GM23338 (cell line): ENCODE measurements around the gene LSM11.

Experiments used
- CREB1 ChIP-seq: fragments of 250-450 bp; sonication (Bioruptor Pico); IDR thresholded peaks from 2 replicates; pipeline ENCODE4 v1.5.0; 2020; ENCODE audit warnings: low read depth, mild to moderate bottlenecking, moderate library complexity
- EZH2 ChIP-seq: fragments of 200-600 bp; sonication (generic); IDR thresholded peaks from one replicate; pipeline ENCODE4 v1.8.0; 2017; ENCODE audit warnings: antibody characterized with exemption, mild to moderate bottlenecking, low read depth; ENCODE audit not compliant: unreplicated experiment
- EZH2phosphoT487 ChIP-seq: fragments of 200-600 bp; sonication (generic); IDR thresholded peaks from one replicate; pipeline ENCODE4 v1.8.1; 2018; ENCODE audit warnings: antibody characterized with exemption; ENCODE audit not compliant: unreplicated experiment
- JUNB ChIP-seq: IDR thresholded peaks from one replicate; pipeline ENCODE4 v1.6.1; 2016; ENCODE audit warnings: antibody characterized with exemption; ENCODE audit not compliant: unreplicated experiment
- NANOG ChIP-seq: IDR thresholded peaks from 2 replicates; pipeline ENCODE4 v1.6.1; 2016; ENCODE audit warnings: antibody characterized with exemption, borderline replicate concordance
- POLR2AphosphoS5 ChIP-seq: IDR thresholded peaks from 2 replicates; pipeline ENCODE4 v1.6.1; 2016; ENCODE audit warnings: antibody characterized with exemption, low read depth
- STAT1 ChIP-seq: IDR thresholded peaks from one replicate; pipeline ENCODE4 v1.6.1; 2016; ENCODE audit warnings: antibody characterized with exemption; ENCODE audit not compliant: unreplicated experiment
- ZNF114 ChIP-seq: fragments of 250-450 bp; sonication (Bioruptor Pico); IDR thresholded peaks from 2 replicates; pipeline ENCODE4 v1.5.0; 2020; ENCODE audit warnings: mild to moderate bottlenecking, moderate library complexity
- TF ChIP-seq, protein P1 (sequence below), 2 experiments: fragments of 200-600 bp in 1 of 2; sonication (generic) in 1 of 2; conservative IDR thresholded peaks; 2 replicates each; pipeline versions ENCODE4 v1.5.1 to v1.6.1; 2016 to 2017; ENCODE audit warnings: antibody characterized with exemption in 2 of 2, low read depth in 2 of 2, mild to moderate bottlenecking in 2 of 2, moderate library complexity in 1 of 2
- TF ChIP-seq, protein P2 (sequence below): IDR thresholded peaks from one replicate; pipeline ENCODE4 v1.6.1; 2018; ENCODE audit warnings: antibody characterized with exemption; ENCODE audit not compliant: unreplicated experiment
- TF ChIP-seq, protein P3 (sequence below): IDR thresholded peaks from 2 replicates; pipeline ENCODE4 v1.6.1; 2016; ENCODE audit warnings: antibody characterized with exemption

DNA sequence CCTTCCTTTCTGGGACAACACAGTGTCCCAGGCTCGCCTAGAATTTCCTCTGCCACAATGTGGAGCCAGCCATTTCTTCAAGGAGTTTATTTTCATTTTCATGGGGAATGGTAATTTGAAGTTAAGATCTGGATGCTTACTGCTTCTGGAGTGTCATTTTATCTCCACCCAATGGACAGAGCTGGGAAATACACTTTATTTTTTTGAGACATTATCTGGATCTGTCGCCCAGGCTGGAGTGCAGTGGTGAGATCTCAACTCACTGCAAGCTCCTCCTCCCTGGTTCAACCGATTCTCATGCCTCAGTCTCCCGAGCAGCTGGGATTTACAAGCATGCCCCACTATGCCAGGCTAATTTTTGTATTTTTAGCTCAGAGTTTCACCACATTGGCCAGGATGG, 25.0 kb upstream of the LSM11 start:
- no peak for TF ChIP-seq POLR2AphosphoS5
- TF ChIP-seq, protein P1, sequence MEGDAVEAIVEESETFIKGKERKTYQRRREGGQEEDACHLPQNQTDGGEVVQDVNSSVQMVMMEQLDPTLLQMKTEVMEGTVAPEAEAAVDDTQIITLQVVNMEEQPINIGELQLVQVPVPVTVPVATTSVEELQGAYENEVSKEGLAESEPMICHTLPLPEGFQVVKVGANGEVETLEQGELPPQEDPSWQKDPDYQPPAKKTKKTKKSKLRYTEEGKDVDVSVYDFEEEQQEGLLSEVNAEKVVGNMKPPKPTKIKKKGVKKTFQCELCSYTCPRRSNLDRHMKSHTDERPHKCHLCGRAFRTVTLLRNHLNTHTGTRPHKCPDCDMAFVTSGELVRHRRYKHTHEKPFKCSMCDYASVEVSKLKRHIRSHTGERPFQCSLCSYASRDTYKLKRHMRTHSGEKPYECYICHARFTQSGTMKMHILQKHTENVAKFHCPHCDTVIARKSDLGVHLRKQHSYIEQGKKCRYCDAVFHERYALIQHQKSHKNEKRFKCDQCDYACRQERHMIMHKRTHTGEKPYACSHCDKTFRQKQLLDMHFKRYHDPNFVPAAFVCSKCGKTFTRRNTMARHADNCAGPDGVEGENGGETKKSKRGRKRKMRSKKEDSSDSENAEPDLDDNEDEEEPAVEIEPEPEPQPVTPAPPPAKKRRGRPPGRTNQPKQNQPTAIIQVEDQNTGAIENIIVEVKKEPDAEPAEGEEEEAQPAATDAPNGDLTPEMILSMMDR (conservative IDR thresholded peaks at IDR 0.05; ENCODE audit: low read depth in 2 of 2): peak; percentile 41 to 57; a peak in 3 of 4 replicates
- TF ChIP-seq, protein P2, sequence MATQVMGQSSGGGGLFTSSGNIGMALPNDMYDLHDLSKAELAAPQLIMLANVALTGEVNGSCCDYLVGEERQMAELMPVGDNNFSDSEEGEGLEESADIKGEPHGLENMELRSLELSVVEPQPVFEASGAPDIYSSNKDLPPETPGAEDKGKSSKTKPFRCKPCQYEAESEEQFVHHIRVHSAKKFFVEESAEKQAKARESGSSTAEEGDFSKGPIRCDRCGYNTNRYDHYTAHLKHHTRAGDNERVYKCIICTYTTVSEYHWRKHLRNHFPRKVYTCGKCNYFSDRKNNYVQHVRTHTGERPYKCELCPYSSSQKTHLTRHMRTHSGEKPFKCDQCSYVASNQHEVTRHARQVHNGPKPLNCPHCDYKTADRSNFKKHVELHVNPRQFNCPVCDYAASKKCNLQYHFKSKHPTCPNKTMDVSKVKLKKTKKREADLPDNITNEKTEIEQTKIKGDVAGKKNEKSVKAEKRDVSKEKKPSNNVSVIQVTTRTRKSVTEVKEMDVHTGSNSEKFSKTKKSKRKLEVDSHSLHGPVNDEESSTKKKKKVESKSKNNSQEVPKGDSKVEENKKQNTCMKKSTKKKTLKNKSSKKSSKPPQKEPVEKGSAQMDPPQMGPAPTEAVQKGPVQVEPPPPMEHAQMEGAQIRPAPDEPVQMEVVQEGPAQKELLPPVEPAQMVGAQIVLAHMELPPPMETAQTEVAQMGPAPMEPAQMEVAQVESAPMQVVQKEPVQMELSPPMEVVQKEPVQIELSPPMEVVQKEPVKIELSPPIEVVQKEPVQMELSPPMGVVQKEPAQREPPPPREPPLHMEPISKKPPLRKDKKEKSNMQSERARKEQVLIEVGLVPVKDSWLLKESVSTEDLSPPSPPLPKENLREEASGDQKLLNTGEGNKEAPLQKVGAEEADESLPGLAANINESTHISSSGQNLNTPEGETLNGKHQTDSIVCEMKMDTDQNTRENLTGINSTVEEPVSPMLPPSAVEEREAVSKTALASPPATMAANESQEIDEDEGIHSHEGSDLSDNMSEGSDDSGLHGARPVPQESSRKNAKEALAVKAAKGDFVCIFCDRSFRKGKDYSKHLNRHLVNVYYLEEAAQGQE: no peak
- TF ChIP-seq EZH2phosphoT487: no peak
- TF ChIP-seq EZH2: no peak
- TF ChIP-seq, protein P3, sequence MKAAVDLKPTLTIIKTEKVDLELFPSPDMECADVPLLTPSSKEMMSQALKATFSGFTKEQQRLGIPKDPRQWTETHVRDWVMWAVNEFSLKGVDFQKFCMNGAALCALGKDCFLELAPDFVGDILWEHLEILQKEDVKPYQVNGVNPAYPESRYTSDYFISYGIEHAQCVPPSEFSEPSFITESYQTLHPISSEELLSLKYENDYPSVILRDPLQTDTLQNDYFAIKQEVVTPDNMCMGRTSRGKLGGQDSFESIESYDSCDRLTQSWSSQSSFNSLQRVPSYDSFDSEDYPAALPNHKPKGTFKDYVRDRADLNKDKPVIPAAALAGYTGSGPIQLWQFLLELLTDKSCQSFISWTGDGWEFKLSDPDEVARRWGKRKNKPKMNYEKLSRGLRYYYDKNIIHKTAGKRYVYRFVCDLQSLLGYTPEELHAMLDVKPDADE: no peak
- no peak for TF ChIP-seq CREB1 (CRISPR knock-in tag)
- no peak for TF ChIP-seq STAT1
- TF ChIP-seq JUNB: no peak
- TF ChIP-seq ZNF114: no peak
- TF ChIP-seq NANOG: no peak
